Neural progenitor cell (in vitro differentiated cells): ENCODE results near the gene MYO5A. TPM values are rescaled to one million over a fixed set of nuclear protein-coding genes. Genes with fewer than 3 reads are reported as not detected.

Experiments
- DNase-seq: peaks from one replicate; pipeline ENCODE4 v3.0.0-alpha.2; 2016; ENCODE audit warnings: low spot score
- H2AFZ ChIP-seq: fragments of 200-600 bp; sonication (generic); replicated peaks from 2 replicates; pipeline ENCODE4 v1.6.1; 2016; ENCODE audit warnings: antibody characterized with exemption
- H3F3A ChIP-seq: fragments of 200-600 bp; sonication (generic); 2 replicates; pipeline ENCODE4 v1.6.1; 2016; ENCODE audit warnings: antibody characterized with exemption, low read depth
- H3K27ac ChIP-seq: fragments of 200-600 bp; sonication (generic); 2 replicates; pipeline ENCODE4 v1.5.1; 2016; ENCODE audit warnings: mild to moderate bottlenecking
- H3K27me3 ChIP-seq: fragments of 200-600 bp; sonication (generic); 2 replicates; pipeline ENCODE4 v1.6.1; 2016; ENCODE audit warnings: mild to moderate bottlenecking, moderate library complexity
- H3K36me3 ChIP-seq: fragments of 200-600 bp; sonication (generic); 2 replicates; pipeline ENCODE4 v1.5.1; 2016
- H3K4me1 ChIP-seq: fragments of 200-600 bp; sonication (generic); 2 replicates; pipeline ENCODE4 v1.6.1; 2016; ENCODE audit warnings: mixed run types
- H3K4me2 ChIP-seq: fragments of 200-600 bp; sonication (generic); 2 replicates; pipeline ENCODE4 v1.6.1; 2016
- H3K4me3 ChIP-seq: fragments of 200-600 bp; sonication (generic); 2 replicates; pipeline ENCODE4 v1.5.1; 2016
- H3K79me2 ChIP-seq: fragments of 200-600 bp; sonication (generic); 2 replicates; pipeline ENCODE4 v1.6.1; 2016; ENCODE audit warnings: low read depth
- H3K9ac ChIP-seq: fragments of 200-600 bp; sonication (generic); 2 replicates; pipeline ENCODE4 v1.6.1; 2016
- H3K9me3 ChIP-seq: fragments of 200-600 bp; sonication (generic); 2 replicates; pipeline ENCODE4 v1.5.1; 2016; ENCODE audit warnings: low read depth
- H4K20me1 ChIP-seq: fragments of 200-600 bp; sonication (generic); 2 replicates; pipeline ENCODE4 v1.6.1; 2016; ENCODE audit warnings: low read depth
- H3K27ac Mint-ChIP-seq: 3 replicates; pipeline ENCODE4 v1.8.0; 2021; ENCODE audit warnings: mixed read lengths
- H3K27me3 Mint-ChIP-seq: 2 replicates; pipeline ENCODE4 v1.8.0; 2022; ENCODE audit warnings: low read depth, mild to moderate bottlenecking, inconsistent platforms, moderate library complexity, mixed read lengths; ENCODE audit not compliant: insufficient read depth
- H3K36me3 Mint-ChIP-seq: 3 replicates; pipeline ENCODE4 v1.8.0; 2021; ENCODE audit warnings: mixed read lengths
- H3K4me1 Mint-ChIP-seq: 3 replicates; pipeline ENCODE4 v1.8.0; 2021; ENCODE audit warnings: mixed read lengths
- H3K4me3 Mint-ChIP-seq: 3 replicates; pipeline ENCODE4 v1.8.0; 2021; ENCODE audit warnings: mild to moderate bottlenecking, moderate library complexity, mixed read lengths
- H3K9me3 Mint-ChIP-seq: 3 replicates; pipeline ENCODE4 v1.8.0; 2020; ENCODE audit warnings: mixed read lengths
- CTCF ChIP-seq: fragments of 200-600 bp; sonication (generic); IDR thresholded peaks from 2 replicates; pipeline ENCODE4 v1.5.1; 2017; ENCODE audit warnings: antibody characterized with exemption, mild to moderate bottlenecking
- EZH2 ChIP-seq: fragments of 200-600 bp; sonication (generic); IDR thresholded peaks from 2 replicates; pipeline ENCODE4 v1.6.1; 2017; ENCODE audit warnings: antibody characterized with exemption, mild to moderate bottlenecking, moderate library complexity
- EZH2phosphoT487 ChIP-seq: fragments of 200-600 bp; sonication (generic); IDR thresholded peaks from 2 replicates; pipeline ENCODE4 v1.6.1; 2017; ENCODE audit warnings: antibody characterized with exemption
- total RNA-seq: library from RNA; depleted of rRNA; stranded (reverse); fragments of >200 nt; gene quantifications from 2 replicates; pipeline ENCODE4 v1.2.3, GENCODE V29; 2015; ENCODE audit warnings: low replicate concordance

MYO5A gene
- total RNA-seq, 1 donor from 2014 or later: 34.3 TPM

- Mint-ChIP-seq H3K36me3 (no peaks in the 10 kb centered on the region), H3K27ac (no peak overlapping the region), H3K4me3 (no peak overlapping the region), H3K9me3 (peaks cover 2% of the 10 kb centered on the region), H3K4me1 (no peaks in the 10 kb centered on the region), H3K27me3 (no peaks in the 10 kb centered on the region)
- no peaks in the 10 kb centered on the region for H3K36me3 ChIP-seq
- no peak overlapping the region for H2AFZ ChIP-seq
- TF ChIP-seq EZH2 (no peak), EZH2phosphoT487 (no peak), CTCF (no peak)
- H3K27ac ChIP-seq: no peak overlapping the region
- H4K20me1 ChIP-seq: peaks cover 21% of the 10 kb centered on the region
- H3K9ac ChIP-seq: no peak overlapping the region
- no peak overlapping the region for H3K4me3 ChIP-seq
- H3K4me1 ChIP-seq: peaks cover 24% of the 10 kb centered on the region
- no peak overlapping the region for H3K4me2 ChIP-seq
- H3K9me3 ChIP-seq: no peaks in the 10 kb centered on the region
- DNase-seq: no peak
- H3K79me2 ChIP-seq: peaks cover 8% of the 10 kb centered on the region
- H3K27me3 ChIP-seq: no peaks in the 10 kb centered on the region
- no peaks in the 10 kb centered on the region for H3F3A ChIP-seq
Measured at GRCh38 chr15:52506549-52506948, 22.1 kb downstream of the MYO5A start.

GRCh38 chr15:52505151-52505550 is 23.5 kb downstream of the MYO5A start:
- H3K4me1 Mint-ChIP-seq: no peaks in the 10 kb centered on the region
- H3K4me1 ChIP-seq: peaks cover 13% of the 10 kb centered on the region
- no peaks in the 10 kb centered on the region for H3K27me3 ChIP-seq
- no peaks in the 10 kb centered on the region for H3K36me3 ChIP-seq
- peaks cover 9% of the 10 kb centered on the region for H4K20me1 ChIP-seq
- no peaks in the 10 kb centered on the region for H3K9me3 ChIP-seq
- no peak for DNase-seq
- peaks cover 2% of the 10 kb centered on the region for H3K9me3 Mint-ChIP-seq
- H3F3A ChIP-seq: no peaks in the 10 kb centered on the region
- H2AFZ ChIP-seq: no peak overlapping the region
- H3K4me2 ChIP-seq: no peak overlapping the region
- TF ChIP-seq EZH2phosphoT487 (no peak), CTCF (no peak), EZH2 (no peak)
- H3K27ac Mint-ChIP-seq: no peak overlapping the region
- no peak overlapping the region for H3K27ac ChIP-seq
- peaks cover 8% of the 10 kb centered on the region for H3K79me2 ChIP-seq
- no peaks in the 10 kb centered on the region for H3K27me3 Mint-ChIP-seq
- no peak overlapping the region for H3K4me3 Mint-ChIP-seq
- no peak overlapping the region for H3K4me3 ChIP-seq
- no peak overlapping the region for H3K9ac ChIP-seq
- H3K36me3 Mint-ChIP-seq: no peaks in the 10 kb centered on the region

- Histone ChIP-seq H3K9me3 (no peaks in the 10 kb centered on the region), H3K79me2 (peaks cover 8% of the 10 kb centered on the region), H3K27ac (no peak overlapping the region), H3K27me3 (no peaks in the 10 kb centered on the region), H2AFZ (no peak overlapping the region), H3K36me3 (no peaks in the 10 kb centered on the region), H3K9ac (no peak overlapping the region), H3K4me2 (no peak overlapping the region), H4K20me1 (peaks cover 3% of the 10 kb centered on the region), H3F3A (no peaks in the 10 kb centered on the region), H3K4me1 (peaks cover 2% of the 10 kb centered on the region), H3K4me3 (no peak overlapping the region)
- no peaks in the 10 kb centered on the region for H3K27me3 Mint-ChIP-seq
- TF ChIP-seq EZH2: no peak
- TF ChIP-seq EZH2phosphoT487: no peak
- TF ChIP-seq CTCF: no peak
- no peak overlapping the region for H3K27ac Mint-ChIP-seq
- DNase-seq: no peak
- no peak overlapping the region for H3K4me3 Mint-ChIP-seq
- peaks cover 2% of the 10 kb centered on the region for H3K9me3 Mint-ChIP-seq
- H3K36me3 Mint-ChIP-seq: no peaks in the 10 kb centered on the region
- H3K4me1 Mint-ChIP-seq: no peaks in the 10 kb centered on the region
Measured at GRCh38 chr15:52503788-52504496, 24.7 kb downstream of the MYO5A start.
